Effector CD4-positive, alpha-beta T cell (primary cell): ENCODE results near the gene CLMN.

ENCODE experiments used
- DNase-seq: peaks from one replicate; pipeline ENCODE4 v3.0.0-alpha.2; 2020

Gene CLMN

DNA sequence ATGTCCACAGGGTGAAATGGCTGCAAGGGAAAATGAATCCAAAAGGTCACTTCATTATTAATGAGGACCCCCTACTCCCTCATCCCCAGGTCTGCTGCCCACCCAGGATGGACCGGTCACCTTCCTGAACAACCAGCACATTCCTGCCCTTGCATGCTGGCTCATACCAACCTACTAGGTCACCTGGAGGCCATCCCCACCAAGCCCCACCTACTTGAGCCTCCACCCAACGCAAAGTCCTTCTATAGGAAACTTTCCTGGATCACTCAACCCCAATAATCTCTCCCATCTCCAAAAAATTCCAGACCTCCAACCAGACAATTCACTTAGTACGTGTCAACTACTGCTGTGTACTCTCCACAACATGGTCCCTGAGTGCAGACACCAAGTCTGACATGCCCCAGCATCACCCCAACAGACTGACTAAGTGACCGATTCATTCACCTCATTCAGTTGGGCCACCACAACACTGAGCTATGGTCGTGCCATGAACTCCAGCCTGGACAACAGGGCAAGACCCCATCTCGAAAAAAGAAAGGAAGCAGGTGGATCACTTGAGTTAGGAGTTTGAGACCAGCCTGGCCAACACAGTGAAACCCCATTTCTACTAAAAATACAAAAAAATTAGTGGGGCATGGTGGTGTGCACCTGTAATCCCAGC is 18.1 kb downstream of the CLMN start:
- no peak for DNase-seq

DNA sequence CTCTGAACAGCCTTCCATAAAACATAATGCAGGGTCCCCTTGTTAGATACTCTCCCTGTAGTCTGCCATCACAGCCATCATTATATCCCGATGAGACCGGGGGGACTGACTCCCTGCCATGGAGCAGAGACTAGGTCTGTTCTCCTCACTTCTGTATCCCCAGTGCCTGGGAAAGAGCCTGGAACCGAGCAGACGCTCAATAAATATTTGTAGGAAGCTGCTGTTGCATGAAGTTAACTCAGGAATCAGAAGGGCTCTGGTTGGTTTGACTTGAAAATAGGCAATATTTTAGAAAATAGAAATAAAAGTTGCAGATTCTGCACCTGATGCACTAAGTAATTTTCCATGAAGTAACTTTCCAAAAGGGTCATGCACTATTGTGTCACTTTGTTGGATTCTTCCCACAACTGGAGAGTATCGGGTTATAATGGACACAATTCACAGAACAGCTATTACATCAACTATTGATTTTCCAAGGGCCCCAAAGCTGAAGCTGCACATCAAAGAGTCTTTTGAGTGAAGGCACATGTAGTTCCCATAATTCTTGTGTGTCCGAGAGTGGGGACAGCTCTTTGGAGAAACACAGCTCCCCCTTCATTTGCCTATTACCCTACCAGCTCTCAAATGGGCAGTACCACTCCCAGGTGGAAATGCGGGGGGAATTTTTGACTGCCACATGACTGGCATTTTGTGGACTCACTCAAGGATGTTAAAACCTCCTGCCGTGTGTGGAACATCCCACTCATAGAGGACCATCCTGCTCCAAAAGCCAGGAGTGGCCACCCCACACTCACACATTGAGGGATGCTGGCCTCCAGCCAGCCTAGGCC is 18.8 kb downstream of the CLMN start:
- no peak for DNase-seq

GRCh38 chr14:95300002-95300696 is 19.6 kb downstream of the CLMN start:
- DNase-seq: no peak

DNA sequence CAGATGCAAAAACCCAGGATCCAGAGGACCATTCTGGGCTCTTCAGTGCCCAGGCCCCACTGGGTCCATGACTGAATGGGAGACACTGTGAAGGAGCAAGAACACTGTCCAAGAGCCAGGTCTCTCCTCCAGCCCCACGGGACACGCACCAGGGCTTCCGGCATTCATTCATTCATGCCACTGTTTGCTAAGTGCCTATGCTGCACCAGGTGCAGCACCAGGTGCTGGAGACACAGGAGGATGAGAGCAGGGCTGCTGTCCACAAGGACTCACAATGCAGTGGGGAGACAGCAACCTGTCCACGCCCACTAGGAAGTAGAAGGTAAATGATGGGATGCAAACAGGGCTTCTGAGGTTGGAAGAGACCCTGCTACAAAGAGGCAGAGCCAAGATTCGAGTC is 20.4 kb downstream of the CLMN start:
- DNase-seq: no peak

GRCh38 chr14:95297832-95298231 is 21.9 kb downstream of the CLMN start:
- no peak for DNase-seq

- no peak for DNase-seq
These were observed 22.7 kb downstream of the CLMN start for GRCh38 chr14:95296966-95297365.

GRCh38 chr14:95295600-95296376 is 23.9 kb downstream of the CLMN start:
- no peak for DNase-seq

GRCh38 chr14:95294834-95295599 is 24.7 kb downstream of the CLMN start:
- no peak for DNase-seq

- DNase-seq: no peak
These were observed 25.4 kb downstream of the CLMN start for GRCh38 chr14:95294320-95294719.

DNA sequence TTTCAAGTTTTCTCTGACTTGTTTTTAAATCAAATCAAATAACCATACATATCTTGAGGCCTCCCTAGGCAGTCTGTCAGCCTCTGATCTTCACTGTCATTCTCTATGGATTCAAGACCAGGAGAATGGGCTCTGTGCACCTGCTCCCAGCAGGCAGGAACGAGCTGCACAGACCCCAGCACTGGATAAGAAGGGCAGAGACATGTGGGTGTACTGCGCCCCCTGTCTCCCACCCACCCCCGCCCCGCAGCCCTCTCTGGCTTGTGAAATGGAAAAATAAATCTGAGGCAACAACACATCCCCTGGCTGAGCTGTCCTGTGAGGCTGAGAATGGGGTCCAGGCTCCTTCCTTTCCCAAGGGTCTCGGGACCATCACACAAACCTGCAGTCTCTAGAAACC is 26.3 kb downstream of the CLMN start:
- no peak for DNase-seq

DNA sequence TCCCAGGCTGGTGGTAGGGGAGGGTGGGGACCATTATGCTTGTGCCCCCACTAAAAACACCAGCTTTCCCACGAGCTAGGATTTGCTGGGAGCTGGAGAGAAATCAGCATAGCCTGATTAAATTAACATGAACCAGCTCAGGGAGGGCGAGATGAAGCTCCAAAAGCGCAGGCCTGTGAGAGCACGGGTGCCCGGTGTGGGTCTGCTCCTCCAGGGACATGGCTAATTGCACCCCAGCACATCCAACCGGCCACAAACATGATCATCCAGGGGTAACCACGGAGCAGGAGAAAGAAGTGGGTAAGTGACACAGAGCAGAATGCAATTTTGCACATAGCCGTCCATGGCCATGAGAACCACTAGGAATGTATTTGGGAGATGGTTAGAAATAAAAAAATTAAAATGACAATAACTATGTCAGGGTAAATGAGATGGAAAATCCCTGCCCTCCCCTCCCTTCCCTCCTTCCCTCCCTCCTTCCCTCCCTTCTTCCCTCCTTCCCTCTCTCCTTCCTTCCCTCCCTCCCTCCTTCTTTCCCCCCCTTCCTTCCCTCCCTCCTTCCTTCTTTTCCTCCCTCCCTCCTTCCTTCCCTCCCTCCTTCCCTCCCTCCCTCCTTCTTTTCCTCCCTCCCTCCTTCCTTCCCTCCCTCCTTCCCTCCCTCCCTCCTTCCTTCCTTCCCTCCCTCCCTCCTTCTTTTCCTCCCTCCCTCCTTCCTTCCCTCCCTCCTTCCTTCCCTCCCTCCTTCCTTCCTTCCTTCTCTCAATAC is 26.9 kb downstream of the CLMN start:
- DNase-seq: no peak

DNA sequence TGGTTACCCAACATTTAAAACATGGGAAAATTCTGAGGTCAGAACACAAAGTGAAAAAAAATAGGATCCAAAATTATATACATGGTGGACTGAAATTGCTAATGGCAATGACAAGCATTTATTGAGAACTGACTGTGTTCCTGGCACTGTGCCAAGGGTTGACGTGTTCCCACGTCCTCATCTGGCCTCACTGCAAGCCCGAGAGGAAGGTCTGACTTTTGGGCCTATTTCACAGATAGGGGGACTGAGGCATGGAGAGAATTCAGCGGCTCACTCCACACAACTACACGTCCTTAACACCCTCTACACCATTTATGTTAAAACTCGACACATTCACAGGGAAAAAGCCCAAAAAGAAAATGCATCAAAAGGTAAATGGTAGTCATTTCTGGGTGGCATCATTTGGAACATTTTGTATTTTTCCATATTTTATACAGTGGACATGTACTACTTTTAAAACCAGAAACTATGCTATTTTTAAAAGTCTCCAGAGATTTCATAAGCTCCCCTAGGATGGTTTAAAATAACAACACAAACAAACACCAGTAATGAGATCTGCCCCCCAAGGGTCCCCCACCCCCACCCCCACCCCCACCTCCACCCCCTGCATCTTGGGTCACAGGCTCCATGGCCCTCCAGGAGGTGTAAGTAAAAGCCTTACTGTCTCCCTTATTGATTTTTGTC is 27.7 kb downstream of the CLMN start:
- no peak for DNase-seq

GRCh38 chr14:95290871-95291431 is 28.8 kb downstream of the CLMN start:
- no peak for DNase-seq

DNA sequence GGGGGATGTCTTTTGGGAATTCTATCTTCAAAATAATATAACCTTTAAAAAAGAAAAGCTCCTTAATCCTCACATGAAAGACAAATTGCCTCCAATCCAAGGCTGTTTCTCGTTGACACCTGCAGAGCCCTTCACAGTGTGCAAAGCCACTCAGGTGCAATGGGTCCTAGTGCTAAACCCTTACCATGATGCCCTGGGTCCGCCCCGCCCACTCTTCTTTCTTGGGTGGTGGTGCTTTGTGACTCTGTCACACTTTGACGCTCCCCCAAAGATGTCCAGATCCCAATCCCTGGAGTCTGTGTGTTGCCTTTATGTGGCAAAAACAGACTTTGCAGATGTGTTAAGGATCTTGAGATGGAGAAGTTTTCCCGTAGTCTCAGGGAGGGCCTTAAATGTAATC is 29.7 kb downstream of the CLMN start:
- no peak for DNase-seq

DNA sequence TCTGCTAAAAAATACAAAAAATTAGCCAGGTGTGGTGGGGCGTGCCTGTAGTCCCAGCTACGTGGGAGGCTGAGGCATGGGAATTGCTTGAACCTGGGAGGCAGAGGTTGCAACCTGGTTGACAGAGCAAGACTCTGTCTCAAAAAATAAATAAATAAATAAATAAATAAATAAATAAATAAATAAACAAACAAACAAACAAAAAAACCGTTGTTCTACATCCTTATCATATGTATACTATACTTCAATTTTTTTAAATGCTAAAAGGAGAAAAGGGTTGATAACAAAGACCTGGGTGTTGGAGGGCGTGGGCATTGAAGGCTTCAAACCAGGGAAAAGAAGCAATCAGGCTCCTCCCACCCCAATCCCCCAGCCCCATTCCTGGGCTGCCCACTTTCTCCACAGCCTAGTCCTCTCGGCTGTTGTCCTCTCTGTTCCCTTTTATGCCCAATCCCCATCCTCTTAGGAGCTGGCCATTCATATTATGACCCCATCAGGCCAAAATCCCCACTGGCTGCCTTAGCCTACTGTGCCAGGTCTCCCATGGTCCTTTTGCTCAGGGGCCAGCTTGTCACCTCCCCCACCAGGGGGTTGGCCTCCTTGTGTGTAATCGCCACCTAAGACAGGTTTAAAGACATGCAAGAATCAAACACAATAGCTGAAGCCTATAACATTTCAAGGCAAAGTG is 30.2 kb downstream of the CLMN start:
- no peak for DNase-seq

GRCh38 chr14:95288672-95289322 is 30.9 kb downstream of the CLMN start:
- DNase-seq: no peak

DNA sequence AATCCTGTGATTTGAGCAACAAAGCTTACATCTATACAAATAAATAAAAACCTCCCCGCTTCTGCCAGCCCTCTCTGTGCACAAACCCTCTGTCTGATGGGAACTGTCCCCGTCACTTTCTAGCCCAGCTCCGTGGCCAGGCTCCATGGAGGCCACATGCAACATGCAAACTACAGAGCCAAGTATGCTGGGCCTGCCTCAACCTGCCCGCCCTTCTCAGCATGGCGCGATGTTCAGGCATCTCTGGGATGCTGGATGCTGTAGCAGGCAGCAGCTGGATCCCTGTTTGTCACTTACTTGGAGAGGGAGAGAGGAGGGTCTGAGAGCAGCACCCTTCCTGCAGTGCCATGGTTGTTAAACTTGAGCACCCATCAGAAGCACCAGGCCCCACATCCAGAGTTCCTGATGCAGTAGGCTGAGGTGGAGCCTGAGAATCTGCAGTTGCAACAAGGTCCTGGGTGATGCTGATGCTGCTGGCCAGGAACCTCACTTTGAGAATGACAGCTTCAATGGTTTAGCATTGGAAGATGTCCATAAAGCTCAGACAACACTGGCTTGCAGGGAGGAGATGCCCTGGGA is 32.4 kb downstream of the CLMN start:
- DNase-seq: no peak

DNA sequence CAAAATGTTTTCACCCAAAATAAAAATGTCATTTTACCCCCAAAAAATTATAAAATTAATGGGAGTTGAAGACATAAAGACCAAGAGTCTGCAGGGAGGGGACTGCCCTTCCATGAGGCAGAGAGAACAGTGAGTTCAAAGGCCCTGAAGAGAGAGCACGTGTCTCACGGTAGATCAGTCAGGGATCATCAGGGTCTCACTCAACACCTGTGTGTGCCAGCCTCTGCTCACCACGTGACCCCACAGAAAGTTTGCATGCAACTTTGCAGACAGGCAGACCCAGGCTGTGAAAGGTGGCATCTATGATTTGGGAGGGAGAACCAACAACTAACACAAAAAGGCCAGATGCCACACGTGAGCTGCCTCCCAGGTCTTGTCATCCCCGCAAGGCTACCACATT is 33.1 kb downstream of the CLMN start:
- no peak for DNase-seq

DNA sequence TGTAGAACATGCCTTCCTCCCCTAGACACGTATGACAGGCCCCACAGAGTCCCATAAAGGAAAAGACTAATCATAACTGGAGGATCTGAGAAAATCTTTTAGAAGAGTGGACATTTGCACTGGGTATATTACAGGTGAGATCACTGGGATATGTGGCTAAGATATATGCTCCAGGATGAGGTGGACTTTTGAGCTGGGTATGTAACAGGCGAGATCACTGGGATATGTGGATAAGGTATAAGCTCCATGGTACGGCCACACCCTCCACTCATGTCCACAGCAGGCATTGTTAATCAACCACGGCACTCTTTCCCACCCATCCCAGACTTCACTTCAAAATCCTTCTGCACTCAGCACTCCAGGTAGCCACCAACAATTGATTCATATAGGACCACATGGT is 34.1 kb downstream of the CLMN start:
- no peak for DNase-seq
